Effector memory CD8-positive, alpha-beta T cell (primary cell): ENCODE results near the gene SDK1.

Source experiments
- ATAC-seq: fragments of 150-1000 bp; cut with Tn5 transposase; replicated peaks from 2 replicates; pipeline ENCODE4 v1.10.0; 2021; ENCODE audit warnings: mild to moderate bottlenecking, moderate library complexity
- DNase-seq, 3 experiments: peaks; one replicate each; pipeline ENCODE4 v3.0.0; 2021
- H3K27ac Mint-ChIP-seq, 2 donors: one replicate each; pipeline ENCODE4 v1.8.0; 2022; ENCODE audit warnings: mild to moderate bottlenecking in 2 of 2, mixed read lengths in 2 of 2, moderate library complexity in 2 of 2
- H3K27me3 Mint-ChIP-seq, 2 donors: one replicate each; pipeline ENCODE4 v1.8.0; 2022; ENCODE audit warnings: mixed read lengths in 2 of 2
- H3K36me3 Mint-ChIP-seq: one replicate; pipeline ENCODE4 v1.8.0; 2022; ENCODE audit warnings: mild to moderate bottlenecking, moderate library complexity, mixed read lengths; ENCODE audit not compliant: insufficient read depth
- H3K4me1 Mint-ChIP-seq, 2 donors: one replicate each; pipeline ENCODE4 v1.8.0; 2022; ENCODE audit warnings: low read depth in 2 of 2, mixed read lengths in 2 of 2
- H3K4me3 Mint-ChIP-seq, 2 donors: one replicate each; pipeline ENCODE4 v1.8.0; 2022; ENCODE audit warnings: mild to moderate bottlenecking in 2 of 2, mixed read lengths in 2 of 2, moderate library complexity in 2 of 2
- H3K9me3 Mint-ChIP-seq, 2 donors: one replicate each; pipeline ENCODE4 v1.8.0; 2022; ENCODE audit warnings: mixed read lengths in 2 of 2

SDK1 gene

GRCh38 chr7:3950249-3950648 lies 649.2 kb downstream of the SDK1 start:
- H3K27me3 Mint-ChIP-seq: peaks cover 26 to 40% of the 10 kb centered on the region in 2 donors
- no peak overlapping the region for H3K4me3 Mint-ChIP-seq
- no peak for ATAC-seq
- H3K4me1 Mint-ChIP-seq: no peaks in the 10 kb centered on the region
- no peak overlapping the region for H3K27ac Mint-ChIP-seq
- DNase-seq: no peak
- no peaks in the 10 kb centered on the region for H3K36me3 Mint-ChIP-seq
- H3K9me3 Mint-ChIP-seq: peaks cover 0 to 2% of the 10 kb centered on the region in 2 donors

- Mint-ChIP-seq H3K27ac (no peak overlapping the region), H3K9me3 (peaks cover 0 to 2% of the 10 kb centered on the region in 2 donors), H3K4me1 (no peaks in the 10 kb centered on the region), H3K36me3 (no peaks in the 10 kb centered on the region), H3K27me3 (peaks cover 30 to 50% of the 10 kb centered on the region in 2 donors), H3K4me3 (no peak overlapping the region)
- DNase-seq (no peak), ATAC-seq (no peak)
These were observed 650.4 kb downstream of the SDK1 start for GRCh38 chr7:3951316-3952055.

- Mint-ChIP-seq H3K36me3 (no peaks in the 10 kb centered on the region), H3K27me3 (peaks cover 31 to 57% of the 10 kb centered on the region in 2 donors), H3K9me3 (peaks cover 0 to 2% of the 10 kb centered on the region in 2 donors), H3K4me3 (no peak overlapping the region), H3K4me1 (no peaks in the 10 kb centered on the region), H3K27ac (no peak overlapping the region)
- no peak for ATAC-seq
- DNase-seq: no peak
These were observed 652.1 kb downstream of the SDK1 start for GRCh38 chr7:3953133-3953532.

- Mint-ChIP-seq H3K27ac (no peak overlapping the region), H3K4me3 (no peak overlapping the region), H3K9me3 (peaks cover 0 to 2% of the 10 kb centered on the region in 2 donors), H3K36me3 (no peaks in the 10 kb centered on the region), H3K27me3 (peaks cover 25 to 52% of the 10 kb centered on the region in 2 donors), H3K4me1 (no peaks in the 10 kb centered on the region)
- ATAC-seq: no peak
- no peak for DNase-seq
These were observed 652.9 kb downstream of the SDK1 start for GRCh38 chr7:3953946-3954345.

- Mint-ChIP-seq H3K4me1 (no peaks in the 10 kb centered on the region), H3K27me3 (peaks cover 17 to 45% of the 10 kb centered on the region in 2 donors), H3K36me3 (no peaks in the 10 kb centered on the region), H3K27ac (no peak overlapping the region), H3K4me3 (no peak overlapping the region), H3K9me3 (peaks cover 0 to 2% of the 10 kb centered on the region in 2 donors)
- ATAC-seq (no peak), DNase-seq (no peak)
These were observed 654.0 kb downstream of the SDK1 start for GRCh38 chr7:3955026-3955425.

- Mint-ChIP-seq H3K4me1 (no peaks in the 10 kb centered on the region), H3K4me3 (no peak overlapping the region), H3K9me3 (peaks cover 0 to 2% of the 10 kb centered on the region in 2 donors), H3K27me3 (peaks cover 17 to 42% of the 10 kb centered on the region in 2 donors), H3K27ac (no peak overlapping the region), H3K36me3 (no peaks in the 10 kb centered on the region)
- DNase-seq: no peak
- no peak for ATAC-seq
These were observed 655.0 kb downstream of the SDK1 start for GRCh38 chr7:3955751-3956696.

- Mint-ChIP-seq H3K27me3 (peaks cover 17 to 43% of the 10 kb centered on the region in 2 donors), H3K4me3 (no peak overlapping the region), H3K36me3 (no peaks in the 10 kb centered on the region), H3K27ac (no peak overlapping the region), H3K4me1 (no peaks in the 10 kb centered on the region), H3K9me3 (no peaks in the 10 kb centered on the region)
- no peak for ATAC-seq
- no peak for DNase-seq
These were observed 655.9 kb downstream of the SDK1 start for GRCh38 chr7:3956949-3957348.

GRCh38 chr7:3957472-3958108 lies 656.5 kb downstream of the SDK1 start:
- Mint-ChIP-seq H3K4me3 (no peak overlapping the region), H3K36me3 (no peaks in the 10 kb centered on the region), H3K4me1 (no peaks in the 10 kb centered on the region), H3K9me3 (no peaks in the 10 kb centered on the region), H3K27me3 (peaks cover 17 to 47% of the 10 kb centered on the region in 2 donors), H3K27ac (no peak overlapping the region)
- ATAC-seq (no peak), DNase-seq (no peak)

GRCh38 chr7:3958109-3958483 lies 657.0 kb downstream of the SDK1 start:
- H3K27ac Mint-ChIP-seq: no peak overlapping the region

GRCh38 chr7:3959364-3959763 lies 658.3 kb downstream of the SDK1 start:
- Mint-ChIP-seq H3K36me3 (no peaks in the 10 kb centered on the region), H3K4me3 (no peak overlapping the region), H3K4me1 (no peaks in the 10 kb centered on the region), H3K27ac (no peak overlapping the region), H3K9me3 (no peaks in the 10 kb centered on the region), H3K27me3 (peaks cover 17 to 51% of the 10 kb centered on the region in 2 donors)
- DNase-seq (no peak), ATAC-seq (no peak)

More at GRCh38 chr7:3958109-3958483, 657.0 kb downstream of the SDK1 start:
- H3K4me3 Mint-ChIP-seq: no peak overlapping the region
- H3K9me3 Mint-ChIP-seq: no peaks in the 10 kb centered on the region
- no peaks in the 10 kb centered on the region for H3K4me1 Mint-ChIP-seq
- peaks cover 17 to 47% of the 10 kb centered on the region in 2 donors for H3K27me3 Mint-ChIP-seq
- no peaks in the 10 kb centered on the region for H3K36me3 Mint-ChIP-seq
- DNase-seq: no peak
- ATAC-seq: no peak

- H3K4me1 Mint-ChIP-seq: no peaks in the 10 kb centered on the region
- no peak for ATAC-seq
- H3K4me3 Mint-ChIP-seq: no peak overlapping the region
- no peaks in the 10 kb centered on the region for H3K36me3 Mint-ChIP-seq
- DNase-seq: no peak
- peaks cover 14 to 49% of the 10 kb centered on the region in 2 donors for H3K27me3 Mint-ChIP-seq
- H3K27ac Mint-ChIP-seq: no peak overlapping the region
- no peaks in the 10 kb centered on the region for H3K9me3 Mint-ChIP-seq
These were observed 659.2 kb downstream of the SDK1 start for GRCh38 chr7:3960050-3960763.

GRCh38 chr7:3960942-3961341 lies 659.9 kb downstream of the SDK1 start:
- H3K36me3 Mint-ChIP-seq: no peaks in the 10 kb centered on the region
- DNase-seq: no peak
- H3K27me3 Mint-ChIP-seq: peaks cover 11 to 49% of the 10 kb centered on the region in 2 donors
- no peak overlapping the region for H3K4me3 Mint-ChIP-seq
- H3K27ac Mint-ChIP-seq: no peak overlapping the region
- H3K4me1 Mint-ChIP-seq: no peaks in the 10 kb centered on the region
- H3K9me3 Mint-ChIP-seq: no peaks in the 10 kb centered on the region
- no peak for ATAC-seq
